ENCODE results near the gene NFATC4. TPM values are rescaled to one million over a fixed set of nuclear protein-coding genes. Genes with fewer than 3 reads are reported as not detected.

Gene NFATC4
- total RNA-seq, 2 experiments from 2014 or later: not detected

DNA sequence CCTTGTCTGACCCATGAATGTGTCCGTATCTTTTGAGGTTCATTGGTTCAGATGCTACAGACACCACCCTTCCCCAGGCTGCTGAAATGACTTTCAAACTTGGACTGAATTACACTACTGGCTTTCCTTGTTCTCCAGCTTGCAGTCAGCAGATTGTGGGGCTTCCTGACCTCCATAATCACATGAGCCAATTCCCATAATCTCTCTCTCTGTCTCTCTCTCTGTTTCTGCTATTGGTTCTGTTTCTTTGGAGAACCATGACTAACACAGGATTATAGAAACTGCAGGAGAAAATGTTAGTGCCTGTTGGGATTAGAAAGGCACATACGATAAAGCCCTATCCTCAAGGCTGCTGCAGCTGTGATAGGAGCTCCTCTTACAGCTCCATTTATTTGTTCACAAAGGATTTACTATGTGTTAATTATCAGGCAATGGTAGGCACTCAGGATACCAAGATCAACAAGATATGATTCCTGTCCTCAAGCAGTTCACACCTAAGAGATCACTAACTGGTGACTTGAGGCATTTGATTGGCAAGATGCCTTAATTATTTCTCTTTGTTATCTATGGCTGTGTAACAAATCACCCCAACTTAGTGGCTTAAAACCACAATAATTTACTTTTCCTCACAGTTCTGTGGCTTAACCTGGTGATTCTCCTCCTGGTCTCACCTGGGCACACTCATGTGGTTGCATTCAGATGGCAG, 20.6 kb downstream of the NFATC4 start:
- POLR2A ChIA-PET: no interaction called here
- Mint-ChIP-seq H3K4me1 (ENCODE audit: low read depth) (no peaks in the 10 kb centered on the region), H3K9me3 (no peaks in the 10 kb centered on the region)

GRCh38 chr14:24389226-24389848, 21.4 kb downstream of the NFATC4 start:
- Mint-ChIP-seq H3K9me3 (no peaks in the 10 kb centered on the region), H3K36me3 (ENCODE audit: low read depth) (no peaks in the 10 kb centered on the region), H3K27ac (no peak overlapping the region), H3K4me1 (ENCODE audit: low read depth) (no peaks in the 10 kb centered on the region), H3K27me3 (peaks cover 33% of the 10 kb centered on the region), H3K4me3 (no peak overlapping the region)
- Histone ChIP-seq H3K4me1 (ENCODE audit: insufficient read depth, low read length) (no peaks in the 10 kb centered on the region), H3K27me3 (ENCODE audit: control insufficient read depth in 1 of 2, insufficient read depth in 2 of 2, low read length in 2 of 2) (peaks cover 0 to 10% of the 10 kb centered on the region in 2 experiments), H3K9me3 (ENCODE audit: control insufficient read depth in 1 of 2, insufficient read depth in 1 of 2, low read length in 2 of 2) (no peaks in the 10 kb centered on the region), H3K36me3 (ENCODE audit: insufficient read depth, low read length) (no peaks in the 10 kb centered on the region), H3K4me3 (ENCODE audit: low read length) (no peak overlapping the region), H3K27ac (ENCODE audit: low read depth in 1 of 2, low read length in 2 of 2) (no peak overlapping the region)
- intact Hi-C loops (cut with DNase I, micrococcal nuclease): no loop called here
- ATAC-seq (ENCODE audit: poor library complexity): no peak
- no peak for DNase-seq
- CTCF ChIA-PET: no interaction called here
- TF ChIP-seq, protein P1, sequence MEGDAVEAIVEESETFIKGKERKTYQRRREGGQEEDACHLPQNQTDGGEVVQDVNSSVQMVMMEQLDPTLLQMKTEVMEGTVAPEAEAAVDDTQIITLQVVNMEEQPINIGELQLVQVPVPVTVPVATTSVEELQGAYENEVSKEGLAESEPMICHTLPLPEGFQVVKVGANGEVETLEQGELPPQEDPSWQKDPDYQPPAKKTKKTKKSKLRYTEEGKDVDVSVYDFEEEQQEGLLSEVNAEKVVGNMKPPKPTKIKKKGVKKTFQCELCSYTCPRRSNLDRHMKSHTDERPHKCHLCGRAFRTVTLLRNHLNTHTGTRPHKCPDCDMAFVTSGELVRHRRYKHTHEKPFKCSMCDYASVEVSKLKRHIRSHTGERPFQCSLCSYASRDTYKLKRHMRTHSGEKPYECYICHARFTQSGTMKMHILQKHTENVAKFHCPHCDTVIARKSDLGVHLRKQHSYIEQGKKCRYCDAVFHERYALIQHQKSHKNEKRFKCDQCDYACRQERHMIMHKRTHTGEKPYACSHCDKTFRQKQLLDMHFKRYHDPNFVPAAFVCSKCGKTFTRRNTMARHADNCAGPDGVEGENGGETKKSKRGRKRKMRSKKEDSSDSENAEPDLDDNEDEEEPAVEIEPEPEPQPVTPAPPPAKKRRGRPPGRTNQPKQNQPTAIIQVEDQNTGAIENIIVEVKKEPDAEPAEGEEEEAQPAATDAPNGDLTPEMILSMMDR (IDR thresholded peaks at IDR 0.05): no peak
- POLR2A ChIA-PET: no interaction called here

More for the DNA sequence above, 20.6 kb downstream of the NFATC4 start:
- H3K27me3 Mint-ChIP-seq: peaks cover 33% of the 10 kb centered on the region
- Histone ChIP-seq H3K4me1 (ENCODE audit: insufficient read depth, low read length) (no peaks in the 10 kb centered on the region), H3K4me3 (ENCODE audit: low read length) (no peak overlapping the region), H3K27me3 (ENCODE audit: control insufficient read depth in 1 of 2, insufficient read depth in 2 of 2, low read length in 2 of 2) (peaks cover 0 to 10% of the 10 kb centered on the region in 2 experiments), H3K36me3 (ENCODE audit: insufficient read depth, low read length) (no peaks in the 10 kb centered on the region), H3K27ac (ENCODE audit: low read depth in 1 of 2, low read length in 2 of 2) (no peak overlapping the region), H3K9me3 (ENCODE audit: control insufficient read depth in 1 of 2, insufficient read depth in 1 of 2, low read length in 2 of 2) (no peaks in the 10 kb centered on the region)
- no peak overlapping the region for H3K27ac Mint-ChIP-seq
- H3K36me3 Mint-ChIP-seq (ENCODE audit: low read depth): no peaks in the 10 kb centered on the region
- no peak for DNase-seq
- ATAC-seq (ENCODE audit: poor library complexity): no peak
- CTCF ChIA-PET: no interaction called here
- no peak overlapping the region for H3K4me3 Mint-ChIP-seq
- intact Hi-C loops (cut with DNase I, micrococcal nuclease): no loop called here
- TF ChIP-seq, protein P1 (IDR thresholded peaks at IDR 0.05): no peak

DNA sequence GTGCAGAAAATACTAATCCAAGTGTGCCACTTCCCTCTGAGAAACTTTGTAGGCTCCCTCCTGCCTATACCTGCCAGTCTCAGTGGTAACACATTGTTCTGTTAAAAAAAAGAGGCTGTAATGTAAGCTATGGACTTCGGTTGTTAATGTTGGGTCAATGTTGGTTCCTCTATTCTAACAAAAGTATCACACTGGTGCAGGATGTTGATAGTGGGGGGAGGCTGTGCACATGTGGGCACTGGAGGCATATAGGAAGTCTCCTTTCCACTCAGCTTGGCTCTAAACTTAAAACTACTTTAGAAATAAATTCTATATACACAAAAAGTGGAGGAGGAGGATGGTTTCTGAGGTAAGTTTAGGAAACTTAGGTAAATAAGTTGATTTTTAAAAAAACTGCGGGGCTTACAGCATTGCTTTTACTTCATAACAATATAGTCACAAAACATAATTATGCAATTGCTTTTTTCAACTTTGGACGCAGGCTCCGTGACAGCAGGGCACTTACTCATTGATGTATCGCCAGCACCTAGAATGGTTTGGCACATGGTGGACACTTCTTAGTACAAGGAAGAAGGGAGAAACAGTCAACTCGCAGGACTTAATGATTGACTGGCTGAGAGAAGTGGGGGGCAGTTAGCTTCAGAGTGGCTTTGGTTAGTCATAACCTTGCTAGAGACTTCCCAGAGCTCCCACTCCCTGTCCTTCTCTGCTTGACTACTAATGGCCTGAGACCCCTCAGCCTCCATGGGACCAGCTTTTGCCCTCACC, 22.9 kb downstream of the NFATC4 start:
- ATAC-seq (ENCODE audit: poor library complexity) (no peak), DNase-seq (no peak)
- no peak overlapping the region for H3K27ac ChIP-seq (ENCODE audit: low read depth in 1 of 2, low read length in 2 of 2)
- no peak overlapping the region for H3K4me3 ChIP-seq (ENCODE audit: low read length)
- H3K4me1 ChIP-seq (ENCODE audit: insufficient read depth, low read length): no peaks in the 10 kb centered on the region
- Mint-ChIP-seq H3K4me1 (ENCODE audit: low read depth) (no peaks in the 10 kb centered on the region), H3K27me3 (peaks cover 29% of the 10 kb centered on the region), H3K9me3 (no peaks in the 10 kb centered on the region), H3K36me3 (ENCODE audit: low read depth) (no peaks in the 10 kb centered on the region), H3K4me3 (no peak overlapping the region), H3K27ac (no peak overlapping the region)
- H3K27me3 ChIP-seq (ENCODE audit: control insufficient read depth in 1 of 2, insufficient read depth in 2 of 2, low read length in 2 of 2): peaks cover 0 to 10% of the 10 kb centered on the region in 2 experiments
- H3K9me3 ChIP-seq (ENCODE audit: control insufficient read depth in 1 of 2, insufficient read depth in 1 of 2, low read length in 2 of 2): no peaks in the 10 kb centered on the region
- intact Hi-C loops (cut with DNase I, micrococcal nuclease): no loop called here
- TF ChIP-seq, protein P1 (IDR thresholded peaks at IDR 0.05): no peak
- POLR2A ChIA-PET: no interaction called here
- CTCF ChIA-PET: no interaction called here
- no peaks in the 10 kb centered on the region for H3K36me3 ChIP-seq (ENCODE audit: insufficient read depth, low read length)

Data from CD4-positive, alpha-beta T cell (primary cell).